Osteoblast (primary cell): Measurements from ENCODE around the gene CAMTA1. TPM values are rescaled to one million over a fixed set of nuclear protein-coding genes. Genes with fewer than 3 reads are reported as not detected.

Source experiments
- DNase-seq: peaks from one replicate; pipeline ENCODE4 v3.0.0; 2011; ENCODE audit warnings: low spot score, mixed read lengths; ENCODE audit not compliant: insufficient read length; ENCODE audit errors: missing footprints
- H2AFZ ChIP-seq: 2 replicates; pipeline ENCODE4 v1.6.0; 2011; ENCODE audit warnings: mild to moderate bottlenecking, low read length
- H3K27ac ChIP-seq: 2 replicates; pipeline ENCODE4 v1.5.1; 2011; ENCODE audit warnings: mild to moderate bottlenecking, low read depth, low read length, moderate library complexity
- H3K27me3 ChIP-seq: 2 replicates; pipeline ENCODE4 v1.6.0; 2012; ENCODE audit warnings: mild to moderate bottlenecking, control low read depth, inconsistent platforms, low read length, moderate library complexity; ENCODE audit not compliant: insufficient read depth
- H3K36me3 ChIP-seq: 2 replicates; pipeline ENCODE4 v1.5.1; 2011; ENCODE audit warnings: mild to moderate bottlenecking, low read length, control low read depth, moderate library complexity; ENCODE audit not compliant: insufficient read depth
- H3K4me1 ChIP-seq: 2 replicates; pipeline ENCODE4 v1.5.1; 2011; ENCODE audit warnings: mild to moderate bottlenecking, low read length, control low read depth, moderate library complexity; ENCODE audit not compliant: insufficient read depth
- H3K4me2 ChIP-seq: 2 replicates; pipeline ENCODE4 v1.6.0; 2011; ENCODE audit warnings: mild to moderate bottlenecking, low read length; ENCODE audit not compliant: insufficient read depth
- H3K4me3 ChIP-seq: fragments of 200-600 bp; sonication (generic); 3 replicates; pipeline ENCODE4 v1.5.1; 2012; ENCODE audit warnings: mild to moderate bottlenecking, low read length, inconsistent platforms; ENCODE audit not compliant: insufficient read depth
- H3K79me2 ChIP-seq: 2 replicates; pipeline ENCODE4 v1.6.0; 2012; ENCODE audit warnings: mild to moderate bottlenecking, low read length, control low read depth, inconsistent platforms; ENCODE audit not compliant: insufficient read depth
- H3K9me3 ChIP-seq: 2 replicates; pipeline ENCODE4 v1.5.1; 2011; ENCODE audit warnings: low read depth, low read length, control low read depth
- H4K20me1 ChIP-seq: 2 replicates; pipeline ENCODE4 v1.6.0; 2012; ENCODE audit warnings: mild to moderate bottlenecking, low read length, control low read depth; ENCODE audit not compliant: insufficient read depth
- total RNA-seq: library from RNA; depleted of rRNA; stranded (reverse); fragments of >200 nt; gene quantifications from 2 replicates; pipeline ENCODE4 v1.2.3, GENCODE V29; 2012
- TF ChIP-seq, protein P1 (sequence below): IDR thresholded peaks from 2 replicates; pipeline ENCODE4 v1.5.1; 2011; ENCODE audit warnings: mild to moderate bottlenecking, low read depth, low read length, moderate library complexity; ENCODE audit errors: extremely low read depth

Gene CAMTA1
- total RNA-seq, 1 donor, result 47.4 TPM

DNA sequence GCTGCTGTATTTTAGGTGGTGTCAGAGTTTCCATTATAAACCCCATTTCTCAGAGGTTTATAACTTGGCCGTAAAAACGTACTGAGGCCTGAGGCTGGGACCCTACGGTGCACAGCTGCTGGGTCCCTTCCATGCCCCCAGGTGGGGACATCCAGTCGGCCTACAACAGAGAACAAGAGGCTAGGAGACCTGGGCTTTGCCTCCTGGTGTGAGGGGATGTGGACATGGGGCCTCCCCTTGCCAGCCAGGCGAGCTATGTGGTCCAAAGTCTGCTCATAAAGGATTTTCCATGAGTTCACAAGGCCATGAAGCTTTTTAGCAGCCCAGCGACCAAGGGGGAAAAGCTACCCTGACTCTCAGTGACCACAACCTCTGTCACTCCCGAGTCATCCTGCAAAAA is 724.3 kb downstream of the CAMTA1 start:
- H3K4me1 ChIP-seq, result no peaks in the 10 kb centered on the region
- no peak overlapping the region for H3K27ac ChIP-seq
- no peak overlapping the region for H3K4me2 ChIP-seq
- H3K79me2 ChIP-seq, result no peaks in the 10 kb centered on the region
- DNase-seq, result peak; percentile 91
- H4K20me1 ChIP-seq, result no peaks in the 10 kb centered on the region
- H3K4me3 ChIP-seq, result no peak overlapping the region
- TF ChIP-seq, protein P1, sequence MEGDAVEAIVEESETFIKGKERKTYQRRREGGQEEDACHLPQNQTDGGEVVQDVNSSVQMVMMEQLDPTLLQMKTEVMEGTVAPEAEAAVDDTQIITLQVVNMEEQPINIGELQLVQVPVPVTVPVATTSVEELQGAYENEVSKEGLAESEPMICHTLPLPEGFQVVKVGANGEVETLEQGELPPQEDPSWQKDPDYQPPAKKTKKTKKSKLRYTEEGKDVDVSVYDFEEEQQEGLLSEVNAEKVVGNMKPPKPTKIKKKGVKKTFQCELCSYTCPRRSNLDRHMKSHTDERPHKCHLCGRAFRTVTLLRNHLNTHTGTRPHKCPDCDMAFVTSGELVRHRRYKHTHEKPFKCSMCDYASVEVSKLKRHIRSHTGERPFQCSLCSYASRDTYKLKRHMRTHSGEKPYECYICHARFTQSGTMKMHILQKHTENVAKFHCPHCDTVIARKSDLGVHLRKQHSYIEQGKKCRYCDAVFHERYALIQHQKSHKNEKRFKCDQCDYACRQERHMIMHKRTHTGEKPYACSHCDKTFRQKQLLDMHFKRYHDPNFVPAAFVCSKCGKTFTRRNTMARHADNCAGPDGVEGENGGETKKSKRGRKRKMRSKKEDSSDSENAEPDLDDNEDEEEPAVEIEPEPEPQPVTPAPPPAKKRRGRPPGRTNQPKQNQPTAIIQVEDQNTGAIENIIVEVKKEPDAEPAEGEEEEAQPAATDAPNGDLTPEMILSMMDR, result no peak
- no peaks in the 10 kb centered on the region for H3K36me3 ChIP-seq
- no peaks in the 10 kb centered on the region for H3K27me3 ChIP-seq
- H3K9me3 ChIP-seq, result no peaks in the 10 kb centered on the region
- no peak overlapping the region for H2AFZ ChIP-seq

DNA sequence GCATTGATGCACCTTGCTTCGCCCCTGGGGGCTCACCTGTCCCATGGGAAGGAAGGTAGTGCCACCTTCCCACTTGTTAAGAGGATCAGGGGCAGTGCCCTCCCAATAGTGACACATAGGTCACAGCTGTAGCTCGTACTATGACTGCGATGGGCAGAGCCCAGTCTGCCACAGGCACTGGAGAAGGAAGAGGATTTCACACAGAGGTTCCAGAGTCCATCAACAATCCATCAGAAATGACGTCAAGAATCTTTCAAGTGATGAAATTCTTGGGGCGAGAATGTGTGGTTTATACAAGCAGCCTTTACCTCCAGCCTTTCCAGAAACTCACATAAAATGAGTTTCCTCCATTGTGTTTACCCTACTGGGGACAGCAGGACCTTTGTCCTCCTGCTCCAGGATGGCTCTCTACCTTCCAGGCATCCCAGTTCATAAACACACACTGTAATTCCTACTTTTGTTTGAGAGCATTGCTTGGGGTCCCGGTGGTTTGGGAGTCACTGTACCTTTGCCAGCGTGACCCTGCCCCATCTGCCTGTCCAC is 725.2 kb downstream of the CAMTA1 start:
- H3K9me3 ChIP-seq, result no peaks in the 10 kb centered on the region
- H4K20me1 ChIP-seq, result no peaks in the 10 kb centered on the region
- H3K4me1 ChIP-seq, result no peaks in the 10 kb centered on the region
- no peak overlapping the region for H3K4me2 ChIP-seq
- TF ChIP-seq, protein P1, result no peak
- no peaks in the 10 kb centered on the region for H3K27me3 ChIP-seq
- H3K4me3 ChIP-seq, result no peak overlapping the region
- DNase-seq, result peak; percentile 31
- no peak overlapping the region for H3K27ac ChIP-seq
- H3K36me3 ChIP-seq, result no peaks in the 10 kb centered on the region
- H2AFZ ChIP-seq, result no peak overlapping the region
- no peaks in the 10 kb centered on the region for H3K79me2 ChIP-seq

DNA sequence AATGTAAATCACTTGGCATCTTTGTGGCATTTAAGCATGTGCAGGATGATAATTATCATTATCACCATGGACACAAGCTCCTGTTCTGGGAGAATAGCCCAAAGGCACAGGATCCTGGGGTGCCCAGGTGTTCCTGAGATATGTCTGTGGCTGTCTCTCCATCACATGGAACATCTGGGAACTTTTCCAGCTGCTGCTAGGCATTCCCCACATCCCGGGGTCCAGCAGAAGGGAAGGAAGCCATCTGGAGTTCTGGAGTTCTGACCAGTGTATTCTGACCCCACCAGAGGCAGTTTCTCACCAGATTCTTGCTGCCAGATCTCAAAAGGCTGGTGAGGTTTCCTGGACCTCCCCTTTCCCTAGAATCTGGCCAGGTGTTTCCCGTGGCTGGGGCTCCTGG is 726.1 kb downstream of the CAMTA1 start:
- H3K4me1 ChIP-seq, result no peaks in the 10 kb centered on the region
- no peaks in the 10 kb centered on the region for H3K9me3 ChIP-seq
- H2AFZ ChIP-seq, result no peak overlapping the region
- H3K4me3 ChIP-seq, result no peak overlapping the region
- H3K27ac ChIP-seq, result no peak overlapping the region
- H3K79me2 ChIP-seq, result no peaks in the 10 kb centered on the region
- no peaks in the 10 kb centered on the region for H3K36me3 ChIP-seq
- no peak overlapping the region for H3K4me2 ChIP-seq
- H3K27me3 ChIP-seq, result no peaks in the 10 kb centered on the region
- DNase-seq, result no peak
- TF ChIP-seq, protein P1, result no peak
- no peaks in the 10 kb centered on the region for H4K20me1 ChIP-seq

DNA sequence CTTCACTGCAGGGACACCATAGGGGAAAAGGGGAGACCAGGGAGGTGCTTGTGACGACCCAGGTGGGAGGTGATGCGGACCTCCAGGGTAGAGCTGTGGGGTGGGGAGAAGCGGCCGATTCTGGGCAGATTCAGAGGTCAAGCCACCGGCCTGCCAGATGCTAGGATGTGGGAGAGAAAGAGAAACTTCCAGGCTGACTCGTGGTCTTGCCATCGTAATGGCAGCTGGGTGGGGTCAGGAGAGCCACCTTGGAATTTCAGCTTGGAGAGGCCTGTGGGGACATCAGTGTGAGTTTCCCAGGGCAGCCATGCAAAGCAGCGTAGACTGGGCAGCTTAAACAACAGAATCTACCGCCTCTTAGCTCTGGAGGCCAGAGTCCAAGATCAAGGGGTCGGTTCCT is 727.8 kb downstream of the CAMTA1 start:
- H4K20me1 ChIP-seq, result no peaks in the 10 kb centered on the region
- peaks cover 3% of the 10 kb centered on the region for H3K27me3 ChIP-seq
- no peak overlapping the region for H3K27ac ChIP-seq
- no peaks in the 10 kb centered on the region for H3K9me3 ChIP-seq
- H3K4me1 ChIP-seq, result no peaks in the 10 kb centered on the region
- H3K36me3 ChIP-seq, result no peaks in the 10 kb centered on the region
- no peak overlapping the region for H3K4me3 ChIP-seq
- peak; percentile 69 for DNase-seq
- no peaks in the 10 kb centered on the region for H3K79me2 ChIP-seq
- H3K4me2 ChIP-seq, result no peak overlapping the region
- no peak overlapping the region for H2AFZ ChIP-seq
- TF ChIP-seq, protein P1, result no peak
